Panc1 (cell line): Measurements from ENCODE around the gene ANO9.

Source experiments
- CTCF ChIP-seq: fragments of 450-650 bp; IDR thresholded peaks from 2 replicates; pipeline ENCODE4 v1.5.1; 2017; ENCODE audit warnings: mild to moderate bottlenecking
- POLR2AphosphoS5 ChIP-seq: IDR thresholded peaks from 2 replicates; pipeline ENCODE4 v1.6.1; 2012; ENCODE audit warnings: mild to moderate bottlenecking, low read depth, low read length, moderate library complexity
- SIN3A ChIP-seq: IDR thresholded peaks from 2 replicates; pipeline ENCODE4 v1.6.1; 2012; ENCODE audit warnings: low read depth, mild to moderate bottlenecking, low read length, moderate library complexity, borderline replicate concordance; ENCODE audit not compliant: insufficient read depth
- TCF7L2 ChIP-seq: IDR thresholded peaks from 2 replicates; pipeline ENCODE4 v1.6.1; 2011; ENCODE audit warnings: mild to moderate bottlenecking, low read depth, low read length, inconsistent platforms
- TF ChIP-seq, protein P1 (sequence below), 2 experiments: IDR thresholded peaks; 2 replicates each; pipeline ENCODE4 v1.6.1; 2011 to 2012; ENCODE audit warnings: low read depth in 2 of 2, control low read depth in 1 of 2, low read length in 1 of 2, mild to moderate bottlenecking in 1 of 2, moderate library complexity in 1 of 2; ENCODE audit not compliant: insufficient read depth in 1 of 2

- TF ChIP-seq CTCF: no peak
- TF ChIP-seq POLR2AphosphoS5: no peak
- no peak for TF ChIP-seq SIN3A
- TF ChIP-seq, protein P1, sequence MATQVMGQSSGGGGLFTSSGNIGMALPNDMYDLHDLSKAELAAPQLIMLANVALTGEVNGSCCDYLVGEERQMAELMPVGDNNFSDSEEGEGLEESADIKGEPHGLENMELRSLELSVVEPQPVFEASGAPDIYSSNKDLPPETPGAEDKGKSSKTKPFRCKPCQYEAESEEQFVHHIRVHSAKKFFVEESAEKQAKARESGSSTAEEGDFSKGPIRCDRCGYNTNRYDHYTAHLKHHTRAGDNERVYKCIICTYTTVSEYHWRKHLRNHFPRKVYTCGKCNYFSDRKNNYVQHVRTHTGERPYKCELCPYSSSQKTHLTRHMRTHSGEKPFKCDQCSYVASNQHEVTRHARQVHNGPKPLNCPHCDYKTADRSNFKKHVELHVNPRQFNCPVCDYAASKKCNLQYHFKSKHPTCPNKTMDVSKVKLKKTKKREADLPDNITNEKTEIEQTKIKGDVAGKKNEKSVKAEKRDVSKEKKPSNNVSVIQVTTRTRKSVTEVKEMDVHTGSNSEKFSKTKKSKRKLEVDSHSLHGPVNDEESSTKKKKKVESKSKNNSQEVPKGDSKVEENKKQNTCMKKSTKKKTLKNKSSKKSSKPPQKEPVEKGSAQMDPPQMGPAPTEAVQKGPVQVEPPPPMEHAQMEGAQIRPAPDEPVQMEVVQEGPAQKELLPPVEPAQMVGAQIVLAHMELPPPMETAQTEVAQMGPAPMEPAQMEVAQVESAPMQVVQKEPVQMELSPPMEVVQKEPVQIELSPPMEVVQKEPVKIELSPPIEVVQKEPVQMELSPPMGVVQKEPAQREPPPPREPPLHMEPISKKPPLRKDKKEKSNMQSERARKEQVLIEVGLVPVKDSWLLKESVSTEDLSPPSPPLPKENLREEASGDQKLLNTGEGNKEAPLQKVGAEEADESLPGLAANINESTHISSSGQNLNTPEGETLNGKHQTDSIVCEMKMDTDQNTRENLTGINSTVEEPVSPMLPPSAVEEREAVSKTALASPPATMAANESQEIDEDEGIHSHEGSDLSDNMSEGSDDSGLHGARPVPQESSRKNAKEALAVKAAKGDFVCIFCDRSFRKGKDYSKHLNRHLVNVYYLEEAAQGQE (IDR thresholded peaks at IDR 0.05; ENCODE audit: insufficient read depth in 1 of 2, low read depth in 2 of 2, low read length in 1 of 2): no peak
- no peak for TF ChIP-seq TCF7L2
Measured at GRCh38 chr11:386483-386882, 55.3 kb downstream of the ANO9 start.
